ENCODE data around the gene USP14.
A peak's percentile ranks its signal among the peaks of the same experiment; 100 is the strongest.
"Not testable (repeated sequence)": the region's sequence is repeated elsewhere in the genome, so short reads cannot be mapped to it uniquely, and the experiment has no call there.

The USP14 gene

DNA sequence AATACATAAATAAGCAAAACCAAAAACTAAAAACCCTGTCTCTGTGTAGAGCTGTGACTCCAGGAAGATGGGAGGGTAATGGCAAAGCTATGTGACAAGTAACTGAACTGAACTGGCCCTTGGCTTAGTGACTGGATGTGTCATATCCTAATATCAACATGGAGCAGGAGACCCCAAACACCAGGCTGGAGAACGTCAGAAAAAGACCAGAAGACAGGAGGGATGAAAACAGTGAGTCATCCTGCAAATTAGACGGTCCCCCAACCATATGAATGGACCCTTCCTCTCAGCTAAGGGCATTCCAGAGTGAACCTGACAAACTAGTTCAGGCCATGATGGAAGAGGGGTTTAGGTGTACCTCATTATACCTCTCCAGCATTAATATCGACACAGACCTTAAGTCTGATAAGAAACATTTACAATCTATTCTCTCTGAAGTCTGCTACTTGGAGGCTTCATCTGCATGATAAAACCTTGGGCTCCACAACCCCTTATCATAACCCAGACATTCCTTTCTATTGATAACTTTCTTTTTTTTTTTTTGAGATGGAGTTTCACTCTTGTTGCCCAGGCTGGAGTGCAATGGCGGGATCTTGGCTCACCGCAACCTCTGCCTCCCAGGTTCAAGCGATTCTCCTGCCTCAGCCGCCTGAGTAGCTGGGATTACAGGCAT is 15.6 kb upstream of the USP14 start:
- H3K27ac Mint-ChIP-seq; H3K4me3 Mint-ChIP-seq; H3K27me3 Mint-ChIP-seq (ENCODE audit: low read depth); H3K4me1 Mint-ChIP-seq (ENCODE audit: low read depth); H3K9me3 Mint-ChIP-seq; H3K36me3 Mint-ChIP-seq (ENCODE audit: low read depth): not testable (repeated sequence)

DNA sequence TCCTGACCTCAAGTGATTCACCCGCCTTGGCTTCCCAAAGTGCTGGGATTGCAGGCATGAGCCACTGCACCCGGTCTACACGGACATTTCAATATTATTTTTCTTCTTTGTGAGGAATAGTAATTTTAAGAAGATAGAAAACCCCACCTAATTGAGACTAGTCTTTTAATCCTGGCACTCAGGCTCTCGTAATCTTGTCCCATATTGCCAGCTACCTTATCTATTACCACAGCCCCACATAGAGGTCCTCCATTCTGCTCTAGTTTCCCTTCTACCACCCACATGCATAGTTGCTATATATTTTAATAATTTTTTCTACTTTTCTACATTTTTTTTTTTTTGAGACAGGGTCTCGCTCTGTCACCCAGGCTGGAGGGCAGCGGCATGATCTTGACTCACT is 9.5 kb upstream of the USP14 start:
- Mint-ChIP-seq H3K27me3 (ENCODE audit: low read depth) (peaks cover 8% of the 10 kb centered on the region), H3K4me3 (no peak overlapping the region), H3K4me1 (ENCODE audit: low read depth) (no peaks in the 10 kb centered on the region), H3K9me3 (no peaks in the 10 kb centered on the region), H3K27ac (no peak overlapping the region), H3K36me3 (ENCODE audit: low read depth) (no peaks in the 10 kb centered on the region)

GRCh38 chr18:154151-154550 is 4.2 kb upstream of the USP14 start:
- Mint-ChIP-seq H3K36me3 (ENCODE audit: low read depth) (no peaks in the 10 kb centered on the region), H3K9me3 (no peaks in the 10 kb centered on the region), H3K4me3 (no peak overlapping the region), H3K27ac (no peak overlapping the region), H3K27me3 (ENCODE audit: low read depth) (peaks cover 8% of the 10 kb centered on the region), H3K4me1 (ENCODE audit: low read depth) (peaks cover 4% of the 10 kb centered on the region)

DNA sequence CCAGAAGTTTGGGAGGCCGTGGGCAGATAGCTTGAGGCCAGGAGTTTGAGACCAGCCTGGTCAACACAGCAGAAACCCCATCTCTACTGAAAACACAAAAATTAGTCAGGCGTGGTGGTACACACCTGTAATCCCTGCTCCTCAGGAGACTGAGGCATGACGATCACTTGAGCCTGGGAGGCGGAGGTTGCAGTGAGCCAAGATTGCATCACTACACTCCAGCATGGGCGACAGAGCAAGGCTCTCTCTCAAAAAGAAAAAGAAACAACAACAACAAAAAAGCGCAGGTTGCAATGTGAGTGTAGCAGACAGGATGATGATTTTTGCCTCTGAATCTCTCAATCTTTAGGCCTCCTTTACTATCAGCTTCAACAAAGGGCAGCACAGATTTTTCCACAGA is 2.7 kb upstream of the USP14 start:
- Mint-ChIP-seq H3K9me3 (no peaks in the 10 kb centered on the region), H3K4me1 (ENCODE audit: low read depth) (peaks cover 12% of the 10 kb centered on the region), H3K4me3 (no peak overlapping the region), H3K27me3 (ENCODE audit: low read depth) (peaks cover 5% of the 10 kb centered on the region), H3K36me3 (ENCODE audit: low read depth) (no peaks in the 10 kb centered on the region), H3K27ac (no peak overlapping the region)

DNA sequence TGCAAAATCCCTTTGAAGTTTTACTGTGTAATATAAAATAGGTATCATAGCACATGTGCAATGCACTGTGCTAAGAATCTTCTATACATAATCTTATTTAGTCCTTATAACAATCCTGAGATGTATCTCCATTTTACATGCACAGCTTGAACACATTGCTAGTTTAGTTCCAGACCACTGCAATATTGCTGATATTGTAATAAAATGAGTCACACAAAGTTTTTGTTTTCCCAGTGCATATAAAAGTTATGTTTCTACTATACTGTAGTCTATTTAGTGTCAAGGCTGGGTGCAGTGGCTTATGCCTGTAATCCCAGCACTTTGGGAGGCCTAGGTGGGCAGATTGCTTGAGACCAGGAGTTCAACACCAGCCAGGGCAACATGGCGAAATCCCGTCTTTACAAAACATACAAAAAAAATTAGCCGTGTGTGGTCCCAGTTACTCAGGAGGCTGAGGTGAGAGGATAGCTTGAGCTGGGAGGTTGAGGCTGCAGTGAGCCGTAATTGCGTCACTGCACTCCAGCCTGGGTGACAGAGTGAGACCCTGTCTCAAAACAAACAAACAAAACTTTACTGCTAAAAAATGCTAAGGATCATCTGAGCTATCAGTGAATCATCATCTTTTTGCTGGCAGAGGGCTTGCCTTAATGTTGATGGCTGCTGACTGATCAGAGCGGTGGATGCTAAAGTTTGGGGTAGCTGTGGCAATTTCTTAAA is 1.7 kb upstream of the USP14 start:
- Mint-ChIP-seq H3K27me3 (ENCODE audit: low read depth) (peaks cover 1% of the 10 kb centered on the region), H3K4me1 (ENCODE audit: low read depth) (peaks cover 17% of the 10 kb centered on the region), H3K4me3 (no peak overlapping the region), H3K36me3 (ENCODE audit: low read depth) (peaks cover 2% of the 10 kb centered on the region), H3K27ac (no peak overlapping the region), H3K9me3 (no peaks in the 10 kb centered on the region)

DNA sequence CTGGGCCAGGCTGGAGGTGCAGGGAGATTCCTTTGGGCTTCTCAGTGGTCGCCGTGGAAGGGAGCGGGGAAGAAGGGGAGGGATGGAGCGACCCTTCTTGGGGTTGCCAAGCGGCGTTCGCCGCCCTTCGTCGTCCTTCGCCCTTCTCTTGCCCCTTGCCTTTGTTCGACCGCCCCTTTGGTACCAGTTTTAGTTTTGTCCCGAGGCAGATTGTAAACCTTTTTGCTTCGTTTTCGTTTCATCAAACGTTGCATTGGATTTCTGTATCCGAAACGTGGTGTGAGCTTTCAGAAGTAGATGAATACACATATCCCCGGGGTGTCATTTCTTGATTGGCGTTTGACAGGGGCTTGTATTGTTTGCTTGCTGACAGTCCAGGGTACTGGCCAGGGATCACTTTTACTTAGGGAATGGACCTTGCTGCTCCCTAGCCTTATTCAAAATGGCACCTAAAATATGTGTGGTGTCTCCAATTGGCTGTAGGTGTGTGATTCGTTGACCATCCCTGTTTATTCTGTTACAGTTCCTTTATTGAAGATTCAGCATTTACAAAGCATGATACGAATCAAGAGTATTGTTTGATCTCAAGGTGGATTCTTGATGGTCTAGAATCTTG is 788 bp downstream of the USP14 start:
- Mint-ChIP-seq H3K4me3 (peak overlapping the region; percentile 98), H3K4me1 (ENCODE audit: low read depth) (peaks cover 23% of the 10 kb centered on the region), H3K36me3 (ENCODE audit: low read depth) (peaks cover 12% of the 10 kb centered on the region), H3K27ac (peak overlapping the region; percentile 95), H3K9me3 (no peaks in the 10 kb centered on the region), H3K27me3 (ENCODE audit: low read depth) (no peaks in the 10 kb centered on the region)

- Mint-ChIP-seq H3K36me3 (ENCODE audit: low read depth) (peaks cover 18% of the 10 kb centered on the region), H3K4me3 (peak overlapping the region; percentile 98), H3K9me3 (no peaks in the 10 kb centered on the region), H3K27me3 (ENCODE audit: low read depth) (no peaks in the 10 kb centered on the region), H3K27ac (no peak overlapping the region), H3K4me1 (ENCODE audit: low read depth) (peaks cover 23% of the 10 kb centered on the region)
Measured at GRCh38 chr18:159933-160332, 1.6 kb downstream of the USP14 start.

- Mint-ChIP-seq H3K36me3 (ENCODE audit: low read depth) (peaks cover 23% of the 10 kb centered on the region), H3K4me3 (peak overlapping the region; percentile 10), H3K9me3 (no peaks in the 10 kb centered on the region), H3K27me3 (ENCODE audit: low read depth) (no peaks in the 10 kb centered on the region), H3K27ac (peak overlapping the region; percentile 19), H3K4me1 (ENCODE audit: low read depth) (peaks cover 23% of the 10 kb centered on the region)
Measured at GRCh38 chr18:160831-161570, 2.6 kb downstream of the USP14 start.

GRCh38 chr18:172361-172760 is 14.0 kb downstream of the USP14 start:
- Mint-ChIP-seq H3K27ac (no peak overlapping the region), H3K4me1 (ENCODE audit: low read depth) (peaks cover 7% of the 10 kb centered on the region), H3K36me3 (ENCODE audit: low read depth) (peaks cover 20% of the 10 kb centered on the region), H3K27me3 (ENCODE audit: low read depth) (no peaks in the 10 kb centered on the region), H3K9me3 (no peaks in the 10 kb centered on the region), H3K4me3 (no peak overlapping the region)

DNA sequence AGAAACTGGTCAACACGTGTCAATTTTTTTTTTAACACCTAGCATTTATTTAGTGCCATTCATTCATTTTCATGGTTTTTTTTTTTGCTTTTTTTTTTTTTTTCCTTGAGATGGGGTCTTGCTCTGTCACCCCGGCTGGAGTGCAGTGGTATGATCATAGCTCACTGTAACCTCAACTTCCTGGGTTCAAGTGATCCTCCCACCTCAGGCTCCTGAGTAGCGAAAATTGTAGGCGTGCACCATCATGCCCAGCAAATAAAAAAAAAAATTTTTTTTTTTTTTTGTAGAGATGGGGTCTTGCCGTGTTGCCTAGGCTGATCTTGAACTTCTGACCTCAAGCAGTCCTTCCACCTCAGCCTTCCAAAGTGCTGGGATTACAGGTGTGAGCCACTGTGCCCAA is 21.1 kb downstream of the USP14 start:
- H3K4me3 Mint-ChIP-seq = no peak overlapping the region
- H3K27ac Mint-ChIP-seq = no peak overlapping the region
- H3K27me3 Mint-ChIP-seq (ENCODE audit: low read depth) = no peaks in the 10 kb centered on the region
- peaks cover 23% of the 10 kb centered on the region for H3K4me1 Mint-ChIP-seq (ENCODE audit: low read depth)
- H3K9me3 Mint-ChIP-seq = no peaks in the 10 kb centered on the region
- peaks cover 32% of the 10 kb centered on the region for H3K36me3 Mint-ChIP-seq (ENCODE audit: low read depth)

DNA sequence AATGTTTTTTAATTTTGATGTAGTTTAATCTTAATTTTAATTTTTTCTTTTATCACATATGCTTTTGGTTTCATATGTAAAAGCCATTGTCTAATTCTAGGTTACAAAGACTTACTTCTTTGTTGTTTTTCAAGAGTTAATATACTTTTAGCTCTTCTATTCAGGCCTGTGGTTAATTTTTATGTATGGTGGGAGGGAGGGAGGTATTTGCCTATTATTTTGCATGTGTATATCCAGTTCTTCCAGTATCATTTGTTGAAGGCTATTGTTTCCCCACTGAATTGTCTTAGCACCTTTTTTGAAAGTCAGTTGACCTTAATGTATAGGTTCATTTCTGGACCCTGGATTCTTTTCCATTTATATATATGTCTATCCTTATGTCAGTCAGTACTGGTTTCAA is 23.4 kb downstream of the USP14 start:
- no peak overlapping the region for H3K4me3 Mint-ChIP-seq
- peaks cover 23% of the 10 kb centered on the region for H3K4me1 Mint-ChIP-seq (ENCODE audit: low read depth)
- H3K27me3 Mint-ChIP-seq (ENCODE audit: low read depth) = no peaks in the 10 kb centered on the region
- peaks cover 30% of the 10 kb centered on the region for H3K36me3 Mint-ChIP-seq (ENCODE audit: low read depth)
- peak overlapping the region; percentile 24 for H3K27ac Mint-ChIP-seq
- no peaks in the 10 kb centered on the region for H3K9me3 Mint-ChIP-seq

DNA sequence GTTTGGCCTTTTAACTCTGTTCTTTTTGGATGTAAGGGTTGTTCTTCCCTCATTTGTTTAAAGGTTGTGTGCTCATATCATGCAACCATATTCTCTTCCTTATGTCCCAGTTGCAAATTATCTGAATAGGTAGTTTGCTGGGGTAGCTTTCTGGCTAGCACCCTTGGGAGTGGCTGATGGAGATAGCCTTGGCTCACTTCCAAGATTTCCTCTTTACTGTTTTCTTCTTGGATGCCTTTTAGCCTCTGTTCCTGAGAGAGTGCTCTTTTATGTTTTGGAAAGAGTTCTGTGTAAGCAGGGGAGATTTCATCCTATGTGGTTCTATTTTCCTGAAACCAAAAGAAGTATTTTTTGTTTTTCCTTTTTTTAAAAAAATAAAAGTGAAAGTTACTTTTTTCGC is 25.4 kb downstream of the USP14 start:
- Mint-ChIP-seq H3K4me1 (ENCODE audit: low read depth) (peaks cover 14% of the 10 kb centered on the region), H3K36me3 (ENCODE audit: low read depth) (peaks cover 27% of the 10 kb centered on the region), H3K27ac (no peak overlapping the region), H3K27me3 (ENCODE audit: low read depth) (no peaks in the 10 kb centered on the region), H3K4me3 (no peak overlapping the region), H3K9me3 (no peaks in the 10 kb centered on the region)

- peaks cover 7% of the 10 kb centered on the region for H3K36me3 Mint-ChIP-seq (ENCODE audit: low read depth)
- no peak overlapping the region for H3K27ac Mint-ChIP-seq
- peaks cover 3% of the 10 kb centered on the region for H3K4me1 Mint-ChIP-seq (ENCODE audit: low read depth)
- no peak overlapping the region for H3K4me3 Mint-ChIP-seq
- no peaks in the 10 kb centered on the region for H3K27me3 Mint-ChIP-seq (ENCODE audit: low read depth)
- no peaks in the 10 kb centered on the region for H3K9me3 Mint-ChIP-seq
Measured at GRCh38 chr18:189254-189653, 30.9 kb downstream of the USP14 start.

GRCh38 chr18:191725-192124 is 33.4 kb downstream of the USP14 start:
- no peaks in the 10 kb centered on the region for H3K27me3 Mint-ChIP-seq (ENCODE audit: low read depth)
- H3K36me3 Mint-ChIP-seq (ENCODE audit: low read depth) = peaks cover 13% of the 10 kb centered on the region
- peaks cover 3% of the 10 kb centered on the region for H3K4me1 Mint-ChIP-seq (ENCODE audit: low read depth)
- H3K27ac Mint-ChIP-seq = no peak overlapping the region
- H3K9me3 Mint-ChIP-seq = no peaks in the 10 kb centered on the region
- no peak overlapping the region for H3K4me3 Mint-ChIP-seq

All from T-helper 1 cell treated with Interleukin-12 subunit alpha and Interleukin-12 subunit beta and Interleukin-4 antibody, amounts not matched to agents 30 μg/mL and 1 μg/mL, for 36 hours (primary cell).